Measurements from ENCODE around the gene EFR3B. TPM values are rescaled to one million over a fixed set of nuclear protein-coding genes. Genes with fewer than 3 reads are reported as not detected.

The EFR3B gene
- total RNA-seq, 2 experiments from 2014 or later: not detected

DNA sequence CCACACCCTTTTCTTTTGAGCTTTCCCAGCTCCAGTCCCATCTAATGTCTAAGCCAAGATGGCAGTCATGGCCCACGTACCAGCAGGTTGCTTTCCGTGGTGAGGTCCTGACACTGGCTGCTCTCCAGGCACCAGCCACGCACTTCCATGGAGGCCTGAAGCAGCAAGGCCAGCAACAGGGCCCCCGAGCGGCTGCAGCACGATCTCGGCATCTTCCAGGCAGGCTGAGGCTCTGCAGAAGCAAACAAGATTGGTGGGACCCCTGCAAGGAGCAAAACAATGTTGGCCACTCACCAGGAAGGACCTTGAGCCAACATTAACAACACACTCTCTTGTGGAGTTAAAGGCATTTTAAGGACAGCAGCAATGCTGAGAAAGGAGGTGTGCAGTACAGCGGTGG is 122.7 kb downstream of the EFR3B start:
- Histone ChIP-seq H3K79me2 (ENCODE audit: insufficient read depth, low read depth, low read length) (no peaks in the 10 kb centered on the region), H4K20me1 (ENCODE audit: insufficient read depth, low read length) (no peaks in the 10 kb centered on the region), H3K4me1 (ENCODE audit: insufficient read depth, low read length, poor library complexity, severe bottlenecking) (peaks cover 5% of the 10 kb centered on the region), H3K36me3 (ENCODE audit: insufficient read depth, low read length) (no peaks in the 10 kb centered on the region), H3K4me2 (ENCODE audit: low read length) (no peak overlapping the region), H3K4me3 (ENCODE audit: low read depth, low read length, poor library complexity, severe bottlenecking) (no peak overlapping the region), H2AFZ (ENCODE audit: low read length) (no peak overlapping the region), H3K9me3 (ENCODE audit: low read length) (no peaks in the 10 kb centered on the region), H3K9me2 (ENCODE audit: insufficient read depth, low read length) (no peaks in the 10 kb centered on the region), H3K27ac (ENCODE audit: low read depth, low read length, poor library complexity, severe bottlenecking) (no peak overlapping the region)
- ChIA-PET CTCF (ENCODE audit: unreplicated experiment) (no interaction called here), POLR2A (interaction anchor here (0.6 to 0.7 kb wide), 2 partner anchors 264 to 321 kb away, joined by 3 to 4 read pairs; no protein-coding TSS in a partner anchor)
- TF ChIP-seq, protein P1, sequence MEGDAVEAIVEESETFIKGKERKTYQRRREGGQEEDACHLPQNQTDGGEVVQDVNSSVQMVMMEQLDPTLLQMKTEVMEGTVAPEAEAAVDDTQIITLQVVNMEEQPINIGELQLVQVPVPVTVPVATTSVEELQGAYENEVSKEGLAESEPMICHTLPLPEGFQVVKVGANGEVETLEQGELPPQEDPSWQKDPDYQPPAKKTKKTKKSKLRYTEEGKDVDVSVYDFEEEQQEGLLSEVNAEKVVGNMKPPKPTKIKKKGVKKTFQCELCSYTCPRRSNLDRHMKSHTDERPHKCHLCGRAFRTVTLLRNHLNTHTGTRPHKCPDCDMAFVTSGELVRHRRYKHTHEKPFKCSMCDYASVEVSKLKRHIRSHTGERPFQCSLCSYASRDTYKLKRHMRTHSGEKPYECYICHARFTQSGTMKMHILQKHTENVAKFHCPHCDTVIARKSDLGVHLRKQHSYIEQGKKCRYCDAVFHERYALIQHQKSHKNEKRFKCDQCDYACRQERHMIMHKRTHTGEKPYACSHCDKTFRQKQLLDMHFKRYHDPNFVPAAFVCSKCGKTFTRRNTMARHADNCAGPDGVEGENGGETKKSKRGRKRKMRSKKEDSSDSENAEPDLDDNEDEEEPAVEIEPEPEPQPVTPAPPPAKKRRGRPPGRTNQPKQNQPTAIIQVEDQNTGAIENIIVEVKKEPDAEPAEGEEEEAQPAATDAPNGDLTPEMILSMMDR (conservative IDR thresholded peaks at IDR 0.05; ENCODE audit: low read length): no peak
- TF ChIP-seq EZH2phosphoT487 (IDR thresholded peaks at IDR 0.05; ENCODE audit: borderline replicate concordance, low read depth, low read length): no peak
- intact Hi-C loops (cut with micrococcal nuclease; ENCODE audit: unreplicated experiment): no loop called here
- no TSS peak for BruUV-seq (replicated peaks)
- no peak for DNase-seq (ENCODE audit: low spot score)

- Histone ChIP-seq H3K36me3 (ENCODE audit: insufficient read depth, low read length) (no peaks in the 10 kb centered on the region), H3K4me1 (ENCODE audit: insufficient read depth, low read length, poor library complexity, severe bottlenecking) (peaks cover 5% of the 10 kb centered on the region), H3K9me3 (ENCODE audit: low read length) (no peaks in the 10 kb centered on the region), H3K4me2 (ENCODE audit: low read length) (peak overlapping the region; percentile 13; the same call in 1 of the 2 replicates), H2AFZ (ENCODE audit: low read length) (no peak overlapping the region), H3K79me2 (ENCODE audit: insufficient read depth, low read depth, low read length) (no peaks in the 10 kb centered on the region), H3K9me2 (ENCODE audit: insufficient read depth, low read length) (no peaks in the 10 kb centered on the region), H4K20me1 (ENCODE audit: insufficient read depth, low read length) (no peaks in the 10 kb centered on the region), H3K4me3 (ENCODE audit: low read depth, low read length, poor library complexity, severe bottlenecking) (no peak overlapping the region), H3K27ac (ENCODE audit: low read depth, low read length, poor library complexity, severe bottlenecking) (no peak overlapping the region)
- ChIA-PET POLR2A (interaction anchor here (0.6 to 0.7 kb wide), 3 partner anchors 12 to 214 kb away, joined by 3 read pairs; no protein-coding TSS in a partner anchor), CTCF (ENCODE audit: unreplicated experiment) (interaction anchor here (0.5 to 1.8 kb wide), 2 partner anchors 28 to 30 kb away, joined by 3 to 6 read pairs; no protein-coding TSS in a partner anchor)
- intact Hi-C loops (cut with micrococcal nuclease; ENCODE audit: unreplicated experiment): loop anchor here (1.0 to 2.0 kb wide), 3 partner anchors 30 to 401 kb away; no protein-coding TSS in a partner anchor
- BruUV-seq (replicated peaks): no TSS peak
- TF ChIP-seq, protein P1 (conservative IDR thresholded peaks at IDR 0.05; ENCODE audit: low read length): peak; percentile 85
- TF ChIP-seq EZH2phosphoT487 (IDR thresholded peaks at IDR 0.05; ENCODE audit: borderline replicate concordance, low read depth, low read length): no peak
- peak; percentile 79 for DNase-seq (ENCODE audit: low spot score)
Observed at GRCh38 chr2:25165992-25166875, 124.4 kb downstream of the EFR3B start.

Data from OCI-LY7 (cell line).